ENCODE measurements around the gene IL16.
A peak's percentile ranks its signal among the peaks of the same experiment; 100 is the strongest.
"Not testable (repeated sequence)": the region's sequence is repeated elsewhere in the genome, so short reads cannot be mapped to it uniquely, and the experiment has no call there.

Gene IL16

GRCh38 chr15:81343371-81343770 is 146.7 kb downstream of the IL16 start:
- no peak for DNase-seq

DNA sequence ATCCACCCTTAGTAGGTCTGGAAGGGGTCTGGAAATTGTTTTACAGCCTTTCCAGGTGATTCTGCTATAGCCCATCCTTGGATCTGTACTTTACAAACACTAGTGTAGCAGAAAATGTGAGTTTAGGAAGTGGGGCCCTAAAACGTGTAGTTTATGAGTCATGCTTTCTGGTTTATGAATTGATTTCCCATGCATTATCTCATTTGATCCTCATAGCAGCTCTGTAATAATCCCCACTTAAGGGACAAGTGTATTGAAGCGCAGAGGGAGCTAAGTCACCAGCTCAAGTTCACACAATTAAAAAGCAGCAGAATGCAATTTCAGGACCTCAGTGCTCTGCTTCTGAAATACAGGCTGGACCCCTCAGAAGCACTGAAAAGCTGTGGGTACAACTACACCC is 149.9 kb downstream of the IL16 start:
- DNase-seq: no peak

DNA sequence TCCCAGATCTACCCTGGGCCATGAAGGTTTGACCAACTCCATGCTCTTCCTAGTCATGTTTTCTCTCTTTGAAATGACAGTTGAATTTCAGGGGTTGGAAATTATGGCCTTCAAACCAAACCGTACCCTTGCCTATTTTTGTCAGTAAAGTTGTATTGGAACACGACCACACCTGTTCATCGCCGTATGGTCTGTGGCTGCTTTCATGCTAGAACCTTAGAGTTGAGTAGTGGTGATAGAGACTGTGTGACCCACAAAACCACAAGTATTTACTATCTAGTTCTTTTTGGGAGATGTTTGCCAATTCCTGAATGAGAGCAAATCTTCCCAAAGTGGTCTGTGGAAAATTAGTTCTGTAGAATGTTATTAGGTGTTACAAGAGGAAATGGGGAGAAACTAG is 151.2 kb downstream of the IL16 start:
- DNase-seq: no peak

DNA sequence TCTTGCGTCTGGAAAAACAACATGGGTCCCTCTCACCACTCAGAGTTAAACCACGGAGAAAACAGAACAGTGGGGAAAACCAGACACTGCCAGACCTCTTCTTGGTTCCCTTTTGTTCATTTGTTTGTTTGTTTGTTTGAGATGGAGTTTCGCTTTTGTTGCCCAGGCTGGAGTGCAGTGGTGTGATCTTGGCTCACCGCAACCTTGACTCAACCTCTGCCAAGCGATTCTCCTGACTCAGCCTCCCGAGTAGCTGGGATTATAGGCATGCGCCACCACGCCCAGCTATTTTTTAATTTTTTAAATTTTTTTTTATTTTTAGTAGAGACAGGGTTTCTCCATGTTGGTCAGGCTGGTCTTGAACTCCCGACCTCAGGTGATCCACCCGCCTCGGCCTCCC is 152.0 kb downstream of the IL16 start:
- DNase-seq: not testable (repeated sequence)

DNA sequence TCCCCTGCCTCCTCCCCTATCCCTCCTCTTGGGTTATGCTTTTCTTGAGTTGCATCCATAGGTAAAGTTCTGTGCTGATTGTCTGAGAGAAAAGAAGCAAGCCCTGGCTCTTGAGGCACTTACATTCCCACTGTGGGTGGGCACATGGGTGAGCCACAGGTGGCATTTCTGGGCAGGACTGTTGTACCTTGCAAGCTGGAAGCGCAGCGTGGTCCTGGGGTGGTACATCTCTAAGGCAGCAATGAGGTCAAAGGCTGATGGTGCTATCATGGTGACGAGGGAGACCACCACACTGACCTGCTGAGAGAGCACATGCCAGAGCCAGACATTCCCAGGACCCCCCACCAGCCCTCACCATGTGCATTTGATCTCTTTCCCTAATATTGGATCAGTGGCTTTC is 152.6 kb downstream of the IL16 start:
- DNase-seq: no peak

- no peak for DNase-seq
These were observed 155.0 kb downstream of the IL16 start for GRCh38 chr15:81351651-81352050.

- no peak for DNase-seq
These were observed 159.6 kb downstream of the IL16 start for GRCh38 chr15:81356252-81356651.

- DNase-seq: peak; percentile 4
These were observed 160.6 kb downstream of the IL16 start for GRCh38 chr15:81357180-81357686.

DNA sequence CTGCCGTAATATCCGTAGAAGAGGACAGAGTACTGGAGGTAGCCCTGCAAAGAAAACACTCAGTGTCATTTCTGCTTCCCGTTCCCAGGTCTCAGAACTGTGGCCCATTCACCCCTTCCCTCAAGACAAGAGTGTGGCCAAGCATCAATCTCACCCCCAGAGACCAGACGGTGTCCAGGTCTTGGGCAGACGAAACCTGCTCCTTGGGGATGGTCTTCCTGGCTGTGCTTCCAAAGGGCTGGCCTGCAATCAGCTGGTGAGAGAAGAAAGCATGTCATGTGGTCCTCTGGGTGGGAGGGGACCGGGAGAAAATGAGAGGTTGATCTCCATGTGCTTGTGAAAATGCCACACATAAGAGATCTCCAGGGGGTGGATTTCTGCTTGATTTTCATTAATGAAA is 161.6 kb downstream of the IL16 start:
- DNase-seq: no peak

GRCh38 chr15:81360491-81360890 is 163.8 kb downstream of the IL16 start:
- no peak for DNase-seq

DNA sequence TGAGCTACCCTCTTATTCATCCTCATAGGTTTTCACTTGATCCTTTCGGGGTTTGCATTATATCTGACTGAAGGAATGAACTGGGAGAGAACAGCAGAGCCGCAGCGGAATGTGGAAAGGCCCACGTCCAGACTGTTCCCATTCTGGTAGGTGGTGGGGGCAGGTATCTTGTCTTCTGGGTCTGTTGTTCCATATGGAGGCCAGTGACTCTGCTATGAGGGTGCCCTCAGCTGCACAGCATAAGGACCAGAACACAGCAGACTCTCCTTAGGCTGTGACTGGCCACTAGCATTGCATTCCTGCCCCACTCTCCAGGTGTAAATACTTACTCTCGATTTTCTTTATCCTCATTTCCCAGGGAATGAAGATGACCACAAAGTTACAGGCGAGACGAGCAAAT is 165.2 kb downstream of the IL16 start:
- DNase-seq: no peak

DNA sequence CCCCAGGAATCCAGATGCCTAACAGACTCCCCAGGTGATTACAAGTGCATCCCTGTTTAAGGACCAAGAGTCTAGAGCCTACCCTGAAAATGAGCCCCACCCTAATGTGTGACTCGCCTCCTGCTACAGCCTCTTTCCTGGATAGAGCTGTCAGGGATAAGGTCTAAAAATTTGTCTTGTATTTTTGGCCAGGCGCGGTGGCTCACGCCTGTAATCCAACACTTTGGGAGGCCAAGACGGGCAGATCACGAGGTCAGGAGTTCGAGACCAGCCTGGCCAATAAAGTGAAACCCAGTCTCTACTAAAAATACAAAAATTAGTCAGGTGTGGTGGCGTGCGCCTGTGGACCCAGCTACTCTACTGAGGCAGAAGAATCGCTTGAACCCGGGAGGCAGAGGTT is 166.1 kb downstream of the IL16 start:
- DNase-seq: no peak

GRCh38 chr15:81363276-81363675 is 166.6 kb downstream of the IL16 start:
- no peak for DNase-seq
